Kidney (tissue), 14 donors: ENCODE data around the gene HSD17B3. TPM values are rescaled to one million over a fixed set of nuclear protein-coding genes. Genes with fewer than 3 reads are reported as not detected.
A peak's percentile ranks its signal among the peaks of the same experiment; 100 is the strongest.

Experiments used
- DNase-seq, 5 donors: peaks; one replicate each; pipeline ENCODE4 v3.0.0-alpha.2; 2013 to 2020
- FAIRE-seq: peaks from 2 replicates; lab custom pipeline; 2012; peaks lifted over from hg19 to GRCh38; lab: Jason Lieb, UNC
- H3K27ac ChIP-seq, 2 donors: one replicate each; pipeline ENCODE4 v1.7.0; 2013; ENCODE audit warnings: low read depth in 2 of 2, low read length in 2 of 2, inconsistent platforms in 1 of 2
- H3K27me3 ChIP-seq: one replicate; pipeline ENCODE4 v1.7.1; 2013; ENCODE audit warnings: low read length, inconsistent platforms; ENCODE audit not compliant: control insufficient read depth, insufficient read depth
- H3K36me3 ChIP-seq, 3 donors: one replicate each; pipeline versions ENCODE4 v1.7.0 to v1.7.1; 2013; ENCODE audit warnings: low read length in 3 of 3, control low read depth in 1 of 3, inconsistent platforms in 1 of 3; ENCODE audit not compliant: insufficient read depth in 3 of 3, control insufficient read depth in 2 of 3
- H3K4me1 ChIP-seq, 3 donors: one replicate each; pipeline versions ENCODE4 v1.7.0 to v1.7.1; 2013; ENCODE audit warnings: low read length in 3 of 3, inconsistent platforms in 1 of 3, low read depth in 1 of 3; ENCODE audit not compliant: control insufficient read depth in 2 of 3, insufficient read depth in 2 of 3
- H3K4me3 ChIP-seq, 3 donors: one replicate each; pipeline versions ENCODE4 v1.7.0 to v1.8.1; 2013; ENCODE audit warnings: low read length in 3 of 3, control low read depth in 1 of 3, inconsistent platforms in 1 of 3
- H3K9ac ChIP-seq, 3 donors: one replicate each; pipeline versions ENCODE4 v1.7.0 to v1.7.1; 2013; ENCODE audit warnings: low read length in 3 of 3, control low read depth in 1 of 3, inconsistent platforms in 1 of 3
- H3K9me3 ChIP-seq, 3 donors: one replicate each; pipeline versions ENCODE4 v1.7.0 to v1.7.1; 2013; ENCODE audit warnings: low read length in 3 of 3, control low read depth in 1 of 3, inconsistent platforms in 1 of 3; ENCODE audit not compliant: control insufficient read depth in 2 of 3, insufficient read depth in 1 of 3
- CTCF ChIP-seq: IDR thresholded peaks from 3 replicates; pipeline ENCODE4 v1.5.1; 2012; ENCODE audit warnings: mild to moderate bottlenecking, moderate library complexity, borderline replicate concordance; ENCODE audit not compliant: insufficient read depth; ENCODE audit errors: extremely low read depth
- intact Hi-C: fragments of 100-400 bp; cut with DNase I; formaldehyde crosslinking; loops from one replicate; pipeline ENCODE4 v1.11.1; 2022
- polyA plus RNA-seq: library from polyadenylated mRNA; stranded (reverse); fragments of 350-450 nt; fragmentation: Illumina TruSeq; extraction: RNeasy Lipid Tissue Mini Kit (QIAGEN cat#74804); gene quantifications from one replicate; pipeline ENCODE4 v1.2.3, GENCODE V29; 2014; ENCODE audit warnings: low read depth, low replicate concordance; ENCODE audit not compliant: insufficient read depth
- total RNA-seq: library from RNA; stranded (reverse); fragmentation: NEBNext Ultra II Directional; extraction: Animal tissue kit (Norgen Biotek cat#: 25700); gene quantifications from one replicate; pipeline ENCODE4 v1.2.1, GENCODE V29; 2021
- donor health status: control.
- donor health status: control.
- donor health status: control.
- donor health status: control.
- donor health status: control.
- donor health status: DM: yes; HTN: yes; CAD: no.
- donor health status: Normal renal cell carcinoma (clear cell type).

The HSD17B3 gene
- total and polyA plus RNA-seq, 2 donors from 2014 or later, result 0.66 to 2.0 TPM

DNA sequence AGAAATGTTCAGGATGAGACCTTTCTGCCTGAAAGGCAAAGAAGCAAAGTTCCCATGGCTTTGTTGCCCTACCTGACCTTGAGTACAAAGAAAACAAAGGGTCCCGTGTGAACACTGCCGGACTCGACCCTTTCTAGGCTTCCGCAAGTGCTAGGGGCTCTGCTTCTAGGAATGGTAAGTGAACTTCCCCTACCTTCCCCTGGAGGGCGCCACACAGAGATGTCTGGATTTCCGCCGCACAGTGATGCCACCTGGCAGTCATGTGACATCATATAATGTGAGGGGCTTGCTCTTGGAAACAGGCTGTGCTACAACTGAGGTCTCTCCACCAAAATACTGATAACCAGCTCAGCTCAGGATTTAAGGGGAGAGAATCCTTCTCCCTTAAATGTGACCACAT lies 56.6 kb downstream of the HSD17B3 start:
- DNase-seq (no peak), FAIRE-seq (no peak)
- H3K9me3 ChIP-seq, result no peaks in the 10 kb centered on the region
- no peak overlapping the region for H3K27ac ChIP-seq
- no peaks in the 10 kb centered on the region for H3K36me3 ChIP-seq
- intact Hi-C loops, result no loop called here
- no peak for TF ChIP-seq CTCF
- H3K27me3 ChIP-seq, result no peaks in the 10 kb centered on the region
- no peak overlapping the region for H3K9ac ChIP-seq
- peaks cover 0 to 4% (median 0%) of the 10 kb centered on the region in 3 donors for H3K4me1 ChIP-seq
- no peak overlapping the region for H3K4me3 ChIP-seq

DNA sequence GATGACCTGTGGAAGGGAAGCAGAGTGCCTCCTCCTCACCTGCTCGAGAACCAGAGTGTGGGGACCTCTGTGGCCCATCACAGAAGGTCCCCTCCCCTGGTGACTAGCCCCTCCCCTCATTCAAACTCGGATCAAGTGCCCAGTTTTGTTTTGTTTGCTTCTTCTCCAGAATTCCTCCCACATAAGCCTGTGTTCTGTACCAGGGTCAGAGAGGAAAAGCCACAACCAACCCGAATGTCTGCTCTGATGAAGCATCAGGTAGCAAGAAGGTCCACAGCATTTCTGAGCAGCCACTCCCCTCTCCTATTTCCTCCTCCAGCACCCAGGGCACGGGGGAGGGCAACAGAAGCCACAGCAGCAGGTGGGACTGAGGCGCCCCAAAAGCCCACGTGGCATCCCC lies 58.2 kb downstream of the HSD17B3 start:
- Histone ChIP-seq H3K27me3 (no peaks in the 10 kb centered on the region), H3K9ac (no peak overlapping the region), H3K27ac (no peak overlapping the region), H3K9me3 (no peaks in the 10 kb centered on the region), H3K4me3 (no peak overlapping the region), H3K36me3 (no peaks in the 10 kb centered on the region), H3K4me1 (peaks cover 0 to 4% (median 0%) of the 10 kb centered on the region in 3 donors)
- intact Hi-C loops, result no loop called here
- peak in 4 of 5 donors; percentile 52 to 70 (median 56) for DNase-seq
- TF ChIP-seq CTCF, result no peak
- FAIRE-seq, result no peak

DNA sequence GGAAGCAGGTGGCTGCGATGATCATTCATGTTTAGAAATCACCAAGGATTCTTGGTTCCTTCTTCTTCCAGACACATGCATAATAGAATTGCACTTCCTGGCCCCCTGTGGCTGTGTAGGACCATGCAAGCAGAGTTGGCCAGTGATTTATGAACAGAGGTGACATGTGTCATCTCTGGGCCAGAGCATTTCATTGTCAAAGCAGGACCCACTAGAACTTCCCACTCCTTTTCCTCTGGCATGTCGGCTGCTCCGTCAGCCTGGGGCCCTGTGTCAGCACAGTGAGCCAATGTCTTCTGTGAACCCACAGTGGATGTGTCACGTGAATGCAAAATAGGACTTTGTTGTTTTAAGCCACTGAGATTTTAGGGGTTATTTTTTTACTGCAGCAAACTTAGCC lies 59.2 kb downstream of the HSD17B3 start:
- no peak for FAIRE-seq
- no peak overlapping the region for H3K4me3 ChIP-seq
- intact Hi-C loops, result no loop called here

More for the DNA sequence above, 59.2 kb downstream of the HSD17B3 start:
- H3K36me3 ChIP-seq, result no peaks in the 10 kb centered on the region
- H3K9me3 ChIP-seq, result no peaks in the 10 kb centered on the region
- H3K9ac ChIP-seq, result no peak overlapping the region
- no peak for TF ChIP-seq CTCF
- peak in 3 of 5 donors; percentile 42 to 59 (median 48) for DNase-seq
- peaks cover 0 to 4% (median 0%) of the 10 kb centered on the region in 3 donors for H3K4me1 ChIP-seq
- no peak overlapping the region for H3K27ac ChIP-seq
- H3K27me3 ChIP-seq, result no peaks in the 10 kb centered on the region
